Ascending aorta (tissue), 2 donors: ENCODE results near the gene PUM1. TPM values are rescaled to one million over a fixed set of nuclear protein-coding genes. Genes with fewer than 3 reads are reported as not detected.

ENCODE experiments used
- DNase-seq, 2 donors: peaks; one replicate each; pipeline ENCODE4 v3.0.0-alpha.2; 2019; ENCODE audit warnings: low spot score in 2 of 2
- H3K27ac ChIP-seq, 2 donors: fragments of 200-600 bp; sonication (generic); one replicate each; pipeline ENCODE4 v1.5.1; 2016 to 2017; ENCODE audit warnings: mild to moderate bottlenecking in 1 of 2
- H3K27me3 ChIP-seq: fragments of 200-600 bp; sonication (generic); one replicate; pipeline ENCODE4 v1.5.1; 2017
- H3K36me3 ChIP-seq, 2 donors: fragments of 200-600 bp; sonication (generic); one replicate each; pipeline ENCODE4 v1.5.1; 2016
- H3K4me1 ChIP-seq, 2 donors: fragments of 200-600 bp; sonication (generic); one replicate each; pipeline ENCODE4 v1.5.1; 2016 to 2017; ENCODE audit warnings: mild to moderate bottlenecking in 1 of 2
- H3K4me3 ChIP-seq, 2 donors: fragments of 200-600 bp; sonication (generic); one replicate each; pipeline ENCODE4 v1.5.1; 2016 to 2017; ENCODE audit warnings: mild to moderate bottlenecking in 1 of 2
- H3K9me3 ChIP-seq, 2 donors: fragments of 200-600 bp; sonication (generic); one replicate each; pipeline ENCODE4 v1.5.1; 2016
- CTCF ChIP-seq, 3 experiments: fragments of 200-600 bp in 2 of 3; fragments of 450-650 bp in 1 of 3; sonication (generic) in 2 of 3; IDR thresholded peaks; one replicate each; pipeline ENCODE4 v1.5.1; 2016 to 2019; ENCODE audit warnings: antibody characterized with exemption in 3 of 3, mild to moderate bottlenecking in 1 of 3, moderate library complexity in 1 of 3
- intact Hi-C: fragments of 100-400 bp; cut with DNase I; formaldehyde crosslinking; loops from one replicate; pipeline ENCODE4 v1.15.1; 2023
- total RNA-seq: library from RNA; depleted of rRNA; stranded (reverse); fragments of >200 nt; gene quantifications from one replicate; pipeline ENCODE4 v1.1.0, GENCODE V29; 2016

Gene PUM1
- total RNA-seq, 1 donor from 2014 or later, result 52.3 TPM

- intact Hi-C loops, result no loop called here
- H3K4me3 ChIP-seq, result no peak overlapping the region
- no peaks in the 10 kb centered on the region for H3K27me3 ChIP-seq
- H3K36me3 ChIP-seq, result no peaks in the 10 kb centered on the region
- peak overlapping the region in 1 of 2 donors; percentile 29 for H3K27ac ChIP-seq
- peaks cover 3 to 34% of the 10 kb centered on the region in 2 donors for H3K4me1 ChIP-seq
- DNase-seq, result no peak
- H3K9me3 ChIP-seq, result no peaks in the 10 kb centered on the region
- TF ChIP-seq CTCF (IDR thresholded peaks at IDR 0.05), result no peak
These were observed 36.5 kb downstream of the PUM1 start for GRCh38 chr1:31029026-31029425.

- intact Hi-C loops, result no loop called here
- no peak for TF ChIP-seq CTCF (IDR thresholded peaks at IDR 0.05)
- Histone ChIP-seq H3K4me1 (peaks cover 3 to 34% of the 10 kb centered on the region in 2 donors), H3K36me3 (no peaks in the 10 kb centered on the region), H3K4me3 (no peak overlapping the region), H3K27me3 (no peaks in the 10 kb centered on the region), H3K9me3 (no peaks in the 10 kb centered on the region), H3K27ac (peak overlapping the region; percentile 20 to 41)
- DNase-seq, result no peak
These were observed 37.6 kb downstream of the PUM1 start for GRCh38 chr1:31027693-31028526.

- H3K27ac ChIP-seq, result no peak overlapping the region
- no peak overlapping the region for H3K4me3 ChIP-seq
- DNase-seq, result no peak
- peaks cover 0 to 12% of the 10 kb centered on the region in 2 donors for H3K4me1 ChIP-seq
- no peaks in the 10 kb centered on the region for H3K36me3 ChIP-seq
- no peaks in the 10 kb centered on the region for H3K9me3 ChIP-seq
- no peak for TF ChIP-seq CTCF (IDR thresholded peaks at IDR 0.05)
- intact Hi-C loops, result no loop called here
- H3K27me3 ChIP-seq, result no peaks in the 10 kb centered on the region
These were observed 43.3 kb downstream of the PUM1 start for GRCh38 chr1:31022259-31022658.

GRCh38 chr1:31020007-31020790 is 45.3 kb downstream of the PUM1 start:
- TF ChIP-seq CTCF (IDR thresholded peaks at IDR 0.05), result no peak
- H3K27ac ChIP-seq, result no peak overlapping the region
- no peaks in the 10 kb centered on the region for H3K36me3 ChIP-seq
- no peak for DNase-seq
- H3K4me3 ChIP-seq, result no peak overlapping the region
- peaks cover 0 to 9% of the 10 kb centered on the region in 2 donors for H3K4me1 ChIP-seq
- H3K9me3 ChIP-seq, result no peaks in the 10 kb centered on the region
- intact Hi-C loops, result no loop called here
- no peaks in the 10 kb centered on the region for H3K27me3 ChIP-seq

GRCh38 chr1:31019401-31019800 is 46.1 kb downstream of the PUM1 start:
- no peak for TF ChIP-seq CTCF (IDR thresholded peaks at IDR 0.05)
- peaks cover 0 to 6% of the 10 kb centered on the region in 2 donors for H3K4me1 ChIP-seq
- DNase-seq, result no peak

More at GRCh38 chr1:31019401-31019800, 46.1 kb downstream of the PUM1 start:
- Histone ChIP-seq H3K9me3 (no peaks in the 10 kb centered on the region), H3K36me3 (no peaks in the 10 kb centered on the region), H3K27me3 (no peaks in the 10 kb centered on the region), H3K27ac (no peak overlapping the region), H3K4me3 (no peak overlapping the region)
- intact Hi-C loops, result no loop called here
